Liver (tissue), 9 donors: ENCODE data around the gene AADAC. TPM values are rescaled to one million over a fixed set of nuclear protein-coding genes. Genes with fewer than 3 reads are reported as not detected.

Experiments used
- DNase-seq: peaks from one replicate; pipeline ENCODE4 v3.0.0-alpha.2; 2017; ENCODE audit warnings: low spot score
- H3K27ac ChIP-seq, 2 donors: one replicate each; pipeline ENCODE4 v1.7.0; 2013; ENCODE audit warnings: inconsistent platforms in 2 of 2, low read length in 2 of 2, control low read depth in 1 of 2, low read depth in 1 of 2, mild to moderate bottlenecking in 1 of 2
- H3K27me3 ChIP-seq, 4 donors: one replicate each; pipeline versions ENCODE4 v1.6.1 to v1.7.0; 2013; ENCODE audit warnings: low read length in 3 of 4, inconsistent platforms in 1 of 4, mild to moderate bottlenecking in 1 of 4, moderate library complexity in 1 of 4; ENCODE audit not compliant: control insufficient read depth in 4 of 4, insufficient read depth in 4 of 4
- H3K36me3 ChIP-seq, 4 donors: one replicate each; pipeline versions ENCODE4 v1.6.1 to v1.7.0; 2013; ENCODE audit warnings: low read length in 3 of 4, mild to moderate bottlenecking in 3 of 4, low read depth in 1 of 4, moderate library complexity in 1 of 4; ENCODE audit not compliant: control insufficient read depth in 4 of 4, insufficient read depth in 3 of 4
- H3K4me1 ChIP-seq, 4 donors: one replicate each; pipeline versions ENCODE4 v1.6.1 to v1.7.0; 2013; ENCODE audit warnings: low read length in 3 of 4, mild to moderate bottlenecking in 3 of 4, moderate library complexity in 1 of 4; ENCODE audit not compliant: control insufficient read depth in 4 of 4, insufficient read depth in 4 of 4
- H3K4me3 ChIP-seq, 3 donors: one replicate each; pipeline versions ENCODE4 v1.6.1 to v1.7.0; 2013; ENCODE audit warnings: low read length in 3 of 3, control low read depth in 1 of 3, low read depth in 1 of 3, mild to moderate bottlenecking in 1 of 3
- H3K9ac ChIP-seq, 2 donors: one replicate each; pipeline ENCODE4 v1.7.0; 2013; ENCODE audit warnings: low read length in 2 of 2, mild to moderate bottlenecking in 2 of 2, moderate library complexity in 2 of 2, control low read depth in 1 of 2, low read depth in 1 of 2
- H3K9me3 ChIP-seq, 4 donors: one replicate each; pipeline versions ENCODE4 v1.6.1 to v1.7.0; 2013; ENCODE audit warnings: low read length in 3 of 4; ENCODE audit not compliant: control insufficient read depth in 4 of 4
- EGR1 ChIP-seq, 2 donors: IDR thresholded peaks; 2 replicates each; pipeline ENCODE4 v1.6.1; 2016 to 2018; ENCODE audit warnings: antibody characterized with exemption in 2 of 2, low read depth in 2 of 2
- FOXA2 ChIP-seq: IDR thresholded peaks from 2 replicates; pipeline ENCODE4 v1.6.1; 2016; ENCODE audit warnings: antibody characterized with exemption
- GABPA ChIP-seq, 2 donors: IDR thresholded peaks in 1 of 2; conservative IDR thresholded peaks in 1 of 2; 2 replicates each; pipeline ENCODE4 v1.6.1; 2016; ENCODE audit warnings: antibody characterized with exemption in 2 of 2, mild to moderate bottlenecking in 1 of 2, moderate library complexity in 1 of 2
- HNF4A ChIP-seq, 2 donors: conservative IDR thresholded peaks; 2 replicates each; pipeline ENCODE4 v1.6.1; 2016; ENCODE audit warnings: antibody characterized with exemption in 2 of 2, mild to moderate bottlenecking in 2 of 2
- JUND ChIP-seq, 2 donors: IDR thresholded peaks; 2 replicates each; pipeline ENCODE4 v1.6.1; 2016; ENCODE audit warnings: antibody characterized with exemption in 2 of 2
- RAD21 ChIP-seq, 2 donors: IDR thresholded peaks; 2 replicates each; pipeline ENCODE4 v1.6.1; 2016; ENCODE audit warnings: antibody characterized with exemption in 2 of 2, mild to moderate bottlenecking in 2 of 2
- WGBS: extraction: QIAGEN DNeasy Blood & Tissue Kit; methylation state at CpG from one replicate; pipeline ENCODE4 v1.1.7; 2013; 5-methylcytosine and 5-hydroxymethylcytosine counted together
- polyA plus RNA-seq, 2 donors: library from polyadenylated mRNA; stranded (reverse) in 1 of 2; unstranded in 1 of 2; fragments of 200-250 nt in 1 of 2; fragments of >200 nt in 1 of 2; fragmentation: Nextera tagmentation in 1 of 2; extraction: Ambion mirVana in 1 of 2; gene quantifications; one replicate each; pipeline versions ENCODE4 v1.2.1 to v1.2.3, GENCODE V29; 2013 to 2015
- total RNA-seq, 2 donors: library from RNA; depleted of rRNA; stranded (reverse); fragments of >200 nt; gene quantifications; one replicate each; pipeline ENCODE4 v1.2.3, GENCODE V29; 2014
- TF ChIP-seq, protein P1 (sequence below): IDR thresholded peaks from 2 replicates; pipeline ENCODE4 v1.6.1; 2016; ENCODE audit warnings: antibody characterized with exemption
- TF ChIP-seq, protein P2 (sequence below): IDR thresholded peaks from 2 replicates; pipeline ENCODE4 v1.6.1; 2016; ENCODE audit warnings: antibody characterized with exemption, mild to moderate bottlenecking
- TF ChIP-seq, protein P3 (sequence below): IDR thresholded peaks from 2 replicates; pipeline ENCODE4 v1.6.1; 2016; ENCODE audit warnings: antibody characterized with exemption
- donor health status: healthy.
- donor health status: healthy.
- donor health status: healthy.
- donor health status: healthy.
- donor health status: healthy.

The AADAC gene
- total and polyA plus RNA-seq, 4 donors = 144 to 321 (median 281) TPM

DNA sequence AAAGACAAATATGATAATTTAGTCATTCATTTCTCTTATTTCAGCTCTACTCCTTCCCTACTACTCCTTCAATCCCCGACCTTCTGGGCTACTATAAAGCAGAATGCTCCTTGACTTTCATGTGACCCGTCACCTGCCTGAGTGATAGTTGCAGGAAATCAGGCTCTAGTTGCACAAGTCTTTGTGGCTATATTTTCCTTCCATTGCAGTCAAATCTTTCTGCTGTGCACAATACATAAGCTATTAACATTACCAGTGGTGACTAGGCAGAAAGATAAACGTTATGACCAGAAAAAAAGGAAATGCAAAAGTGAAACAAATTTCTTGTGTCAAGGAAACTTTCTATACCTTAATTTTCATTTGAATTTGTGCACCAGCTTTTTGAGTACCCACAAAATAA, 61.8 kb downstream of the AADAC start:
- Histone ChIP-seq H3K36me3 (no peaks in the 10 kb centered on the region), H3K27me3 (no peaks in the 10 kb centered on the region), H3K9me3 (no peaks in the 10 kb centered on the region), H3K27ac (no peak overlapping the region), H3K9ac (no peak overlapping the region), H3K4me3 (no peak overlapping the region), H3K4me1 (peaks cover 0 to 2% (median 0%) of the 10 kb centered on the region in 4 donors)
- DNase-seq = no peak
- 54% methylated on average over 3 of the region's 3 CpGs for WGBS
- no peak for TF ChIP-seq GABPA (IDR thresholded peaks at IDR 0.05 in 1 of 2, conservative IDR thresholded peaks at IDR 0.05 in 1 of 2)

DNA sequence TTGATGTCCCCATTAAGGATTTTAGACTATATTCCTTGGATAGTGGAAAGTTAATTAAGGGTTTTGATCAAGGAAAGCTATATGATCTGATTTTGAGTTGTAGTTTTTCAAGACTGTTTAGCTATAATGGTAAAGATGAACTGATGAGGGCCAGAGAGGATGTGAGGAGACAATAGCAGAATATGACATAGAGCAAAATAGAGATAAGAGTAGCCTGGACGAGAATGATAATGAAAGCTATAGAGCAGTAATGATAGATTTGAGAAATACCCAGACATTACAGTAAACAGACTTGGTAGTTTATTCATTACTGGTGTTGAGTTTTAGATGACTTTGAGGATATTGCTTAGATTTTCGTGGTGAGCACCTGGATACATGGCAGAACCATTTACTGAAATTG, 63.4 kb downstream of the AADAC start:
- Histone ChIP-seq H3K9me3 (no peaks in the 10 kb centered on the region), H3K36me3 (no peaks in the 10 kb centered on the region), H3K27me3 (no peaks in the 10 kb centered on the region), H3K9ac (no peak overlapping the region), H3K4me3 (no peak overlapping the region), H3K27ac (no peak overlapping the region), H3K4me1 (peaks cover 0 to 2% (median under 1%) of the 10 kb centered on the region in 4 donors)
- DNase-seq = no peak
- WGBS = 87% methylated on average over 2 of the region's 2 CpGs
- TF ChIP-seq, protein P1, sequence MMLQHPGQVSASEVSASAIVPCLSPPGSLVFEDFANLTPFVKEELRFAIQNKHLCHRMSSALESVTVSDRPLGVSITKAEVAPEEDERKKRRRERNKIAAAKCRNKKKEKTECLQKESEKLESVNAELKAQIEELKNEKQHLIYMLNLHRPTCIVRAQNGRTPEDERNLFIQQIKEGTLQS = no peak
- TF ChIP-seq EGR1 (IDR thresholded peaks at IDR 0.05; ENCODE audit: low read depth in 2 of 2) (no peak), FOXA2 (no peak), HNF4A (conservative IDR thresholded peaks at IDR 0.05) (no peak), RAD21 (IDR thresholded peaks at IDR 0.05) (no peak), JUND (IDR thresholded peaks at IDR 0.05) (no peak)
- TF ChIP-seq, protein P2, sequence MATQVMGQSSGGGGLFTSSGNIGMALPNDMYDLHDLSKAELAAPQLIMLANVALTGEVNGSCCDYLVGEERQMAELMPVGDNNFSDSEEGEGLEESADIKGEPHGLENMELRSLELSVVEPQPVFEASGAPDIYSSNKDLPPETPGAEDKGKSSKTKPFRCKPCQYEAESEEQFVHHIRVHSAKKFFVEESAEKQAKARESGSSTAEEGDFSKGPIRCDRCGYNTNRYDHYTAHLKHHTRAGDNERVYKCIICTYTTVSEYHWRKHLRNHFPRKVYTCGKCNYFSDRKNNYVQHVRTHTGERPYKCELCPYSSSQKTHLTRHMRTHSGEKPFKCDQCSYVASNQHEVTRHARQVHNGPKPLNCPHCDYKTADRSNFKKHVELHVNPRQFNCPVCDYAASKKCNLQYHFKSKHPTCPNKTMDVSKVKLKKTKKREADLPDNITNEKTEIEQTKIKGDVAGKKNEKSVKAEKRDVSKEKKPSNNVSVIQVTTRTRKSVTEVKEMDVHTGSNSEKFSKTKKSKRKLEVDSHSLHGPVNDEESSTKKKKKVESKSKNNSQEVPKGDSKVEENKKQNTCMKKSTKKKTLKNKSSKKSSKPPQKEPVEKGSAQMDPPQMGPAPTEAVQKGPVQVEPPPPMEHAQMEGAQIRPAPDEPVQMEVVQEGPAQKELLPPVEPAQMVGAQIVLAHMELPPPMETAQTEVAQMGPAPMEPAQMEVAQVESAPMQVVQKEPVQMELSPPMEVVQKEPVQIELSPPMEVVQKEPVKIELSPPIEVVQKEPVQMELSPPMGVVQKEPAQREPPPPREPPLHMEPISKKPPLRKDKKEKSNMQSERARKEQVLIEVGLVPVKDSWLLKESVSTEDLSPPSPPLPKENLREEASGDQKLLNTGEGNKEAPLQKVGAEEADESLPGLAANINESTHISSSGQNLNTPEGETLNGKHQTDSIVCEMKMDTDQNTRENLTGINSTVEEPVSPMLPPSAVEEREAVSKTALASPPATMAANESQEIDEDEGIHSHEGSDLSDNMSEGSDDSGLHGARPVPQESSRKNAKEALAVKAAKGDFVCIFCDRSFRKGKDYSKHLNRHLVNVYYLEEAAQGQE = no peak
- TF ChIP-seq, protein P3, sequence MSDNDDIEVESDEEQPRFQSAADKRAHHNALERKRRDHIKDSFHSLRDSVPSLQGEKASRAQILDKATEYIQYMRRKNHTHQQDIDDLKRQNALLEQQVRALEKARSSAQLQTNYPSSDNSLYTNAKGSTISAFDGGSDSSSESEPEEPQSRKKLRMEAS = no peak

Other genes with a start within 250 kb of the AADAC start
- gene AADACL2, start 80.2 kb upstream of the AADAC start, total RNA-seq = not detected
- not detected for gene AADACL2, start 80.2 kb upstream of the AADAC start, polyA plus RNA-seq
- gene SUCNR1, start 59.5 kb downstream of the AADAC start, total RNA-seq = 1 to 10 TPM; 5.4 to 7.1 TPM
- 1 to 10 TPM; 1.3 to 1.6 TPM for gene SUCNR1, start 59.5 kb downstream of the AADAC start, polyA plus RNA-seq